Panc1 (cell line): Measurements from ENCODE around the gene STK39. TPM values are rescaled to one million over a fixed set of nuclear protein-coding genes. Genes with fewer than 3 reads are reported as not detected.

Experiments used
- ATAC-seq: fragments of 200-7000 bp; cut with Tn5 transposase; 2 replicates; pipeline ENCODE4 v1.9.1; 2020; ENCODE audit warnings: mild to moderate bottlenecking, moderate library complexity
- BruUV-seq: library from RNA; stranded (reverse); fragments of 400-500 nt; replicated peaks from 2 replicates; lab custom pipeline; 2021; lab: Mats Ljungman, UMichigan
- CTCF ChIA-PET: fragments of 300-600 bp; sonication (Branson Sonifier 250); formaldehyde crosslinking; loops from one replicate; lab custom pipeline; 2022; ENCODE audit warnings: antibody characterized with exemption; lab: Charles Lee
- POLR2A ChIA-PET: fragments of 300-600 bp; sonication (Branson Sonifier 250); formaldehyde crosslinking; loops from one replicate; lab custom pipeline; 2022; ENCODE audit warnings: antibody characterized with exemption; lab: Charles Lee
- DNase-seq: peaks from one replicate; pipeline ENCODE4 v3.0.0-alpha.2; 2010; ENCODE audit warnings: low read depth, low spot score
- H3K27ac ChIP-seq: 2 replicates; pipeline ENCODE4 v1.5.1; 2011; ENCODE audit warnings: mild to moderate bottlenecking, low read length, inconsistent platforms
- H3K27me3 ChIP-seq: fragments of 200-500 bp; sonication (Bioruptor generic); 2 replicates; pipeline ENCODE4 v1.6.0; 2014; ENCODE audit warnings: low read length, inconsistent platforms; ENCODE audit not compliant: control insufficient read depth, insufficient read depth
- H3K36me3 ChIP-seq: fragments of 200-500 bp; sonication (Bioruptor generic); 2 replicates; pipeline ENCODE4 v1.5.1; 2014; ENCODE audit warnings: inconsistent platforms, mild to moderate bottlenecking, low read length, moderate library complexity; ENCODE audit not compliant: control insufficient read depth, insufficient read depth
- H3K4me1 ChIP-seq: 2 replicates; pipeline ENCODE4 v1.5.1; 2011; ENCODE audit warnings: inconsistent platforms, mild to moderate bottlenecking, low read length, moderate library complexity; ENCODE audit not compliant: control insufficient read depth, insufficient read depth
- H3K4me3 ChIP-seq, 2 experiments: 2 replicates each; pipeline ENCODE4 v1.5.1; 2011 to 2012; ENCODE audit warnings: low read depth in 2 of 2, low read length in 2 of 2, mild to moderate bottlenecking in 2 of 2, inconsistent platforms in 1 of 2, moderate library complexity in 1 of 2
- H3K9me3 ChIP-seq: fragments of 200-500 bp; sonication (Bioruptor generic); 2 replicates; pipeline ENCODE4 v1.5.1; 2014; ENCODE audit warnings: low read depth, mild to moderate bottlenecking, inconsistent platforms, low read length, moderate library complexity; ENCODE audit not compliant: control insufficient read depth, insufficient read depth
- CTCF ChIP-seq: fragments of 450-650 bp; IDR thresholded peaks from 2 replicates; pipeline ENCODE4 v1.5.1; 2017; ENCODE audit warnings: mild to moderate bottlenecking
- POLR2AphosphoS5 ChIP-seq: IDR thresholded peaks from 2 replicates; pipeline ENCODE4 v1.6.1; 2012; ENCODE audit warnings: mild to moderate bottlenecking, low read depth, low read length, moderate library complexity
- REST ChIP-seq, 2 experiments: IDR thresholded peaks; 2 replicates each; pipeline ENCODE4 v1.6.1; 2011 to 2012; ENCODE audit warnings: low read depth in 2 of 2, control low read depth in 1 of 2, low read length in 1 of 2, mild to moderate bottlenecking in 1 of 2, moderate library complexity in 1 of 2; ENCODE audit not compliant: insufficient read depth in 1 of 2
- SIN3A ChIP-seq: IDR thresholded peaks from 2 replicates; pipeline ENCODE4 v1.6.1; 2012; ENCODE audit warnings: low read depth, mild to moderate bottlenecking, low read length, moderate library complexity, borderline replicate concordance; ENCODE audit not compliant: insufficient read depth
- TCF7L2 ChIP-seq: IDR thresholded peaks from 2 replicates; pipeline ENCODE4 v1.6.1; 2011; ENCODE audit warnings: mild to moderate bottlenecking, low read depth, low read length, inconsistent platforms
- in situ Hi-C: cut with HindIII; loops from 2 replicates; pipeline ENCODE4 v1.10.0; 2016; ENCODE audit warnings: low sequenced_read_pairs, low pct_unique_long_range_greater_than_20kb
- intact Hi-C: fragments of 100-400 bp; cut with micrococcal nuclease; formaldehyde crosslinking; loops from one replicate; pipeline ENCODE4 v1.10.0; 2022; ENCODE audit not compliant: unreplicated experiment
- total RNA-seq: library from RNA; stranded (reverse); gene quantifications from one replicate; pipeline ENCODE4 v1.2.1, GENCODE V29; 2021; ENCODE audit not compliant: unreplicated experiment

The STK39 gene
- total RNA-seq, 1 experiment from 2014 or later = 14.0 TPM

DNA sequence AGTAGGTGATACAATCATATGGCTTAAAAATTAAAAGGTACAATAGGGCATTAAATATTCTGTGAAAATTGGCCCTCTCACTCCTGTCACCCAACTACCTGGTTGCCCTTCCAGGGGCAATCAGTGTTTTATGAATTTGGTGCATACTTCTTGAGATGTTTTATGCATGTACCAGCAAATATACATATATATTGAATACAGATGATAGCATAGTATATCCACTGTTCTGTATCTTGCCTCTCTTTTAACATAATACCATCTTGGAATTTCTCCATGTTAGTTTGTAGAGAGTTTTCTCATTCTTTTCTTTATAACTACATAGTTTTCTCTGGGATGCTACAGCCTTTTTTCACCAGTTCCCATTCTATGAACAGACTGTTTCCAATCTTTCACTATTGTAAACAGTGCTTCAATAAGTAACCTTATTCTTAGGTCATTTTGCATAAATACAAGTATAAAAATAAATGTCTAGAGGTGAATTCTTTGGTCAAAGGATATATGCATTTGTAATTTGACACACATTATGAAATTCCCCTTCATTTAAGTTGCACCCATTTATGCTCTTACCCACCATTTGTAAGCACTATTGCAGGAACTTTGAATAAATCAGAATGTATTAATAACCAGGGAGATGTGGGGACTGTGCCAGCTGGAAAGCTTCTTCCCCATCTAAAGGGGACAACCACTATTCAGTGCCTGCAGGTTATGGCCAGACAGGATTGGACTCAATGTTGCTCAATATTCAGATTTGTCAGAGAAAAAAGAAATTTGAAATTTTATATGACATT, 225.4 kb downstream of the STK39 start:
- ATAC-seq (no peak), DNase-seq (no peak)
- ChIA-PET CTCF (no interaction called here), POLR2A (no interaction called here)
- no TSS peak for BruUV-seq
- Histone ChIP-seq H3K27me3 (no peaks in the 10 kb centered on the region), H3K27ac (no peak overlapping the region), H3K4me3 (no peak overlapping the region), H3K36me3 (no peaks in the 10 kb centered on the region), H3K4me1 (no peaks in the 10 kb centered on the region), H3K9me3 (no peaks in the 10 kb centered on the region)
- intact Hi-C loops (no loop called here), in situ Hi-C loops (no loop called here)
- no peak for TF ChIP-seq TCF7L2
- TF ChIP-seq REST (IDR thresholded peaks at IDR 0.05; ENCODE audit: insufficient read depth in 1 of 2, low read depth in 2 of 2, low read length in 1 of 2) = no peak
- TF ChIP-seq SIN3A = no peak
- no peak for TF ChIP-seq POLR2AphosphoS5
- no peak for TF ChIP-seq CTCF

GRCh38 chr2:168015274-168015953, 232.0 kb downstream of the STK39 start:
- BruUV-seq = no TSS peak
- POLR2A ChIA-PET = no interaction called here
- no peaks in the 10 kb centered on the region for H3K36me3 ChIP-seq
- TF ChIP-seq SIN3A (no peak), TCF7L2 (no peak), POLR2AphosphoS5 (no peak), CTCF (no peak), REST (IDR thresholded peaks at IDR 0.05; ENCODE audit: insufficient read depth in 1 of 2, low read depth in 2 of 2, low read length in 1 of 2) (no peak)
- no peak overlapping the region for H3K4me3 ChIP-seq
- H3K27ac ChIP-seq = no peak overlapping the region
- no peaks in the 10 kb centered on the region for H3K27me3 ChIP-seq
- no peak for DNase-seq
- H3K9me3 ChIP-seq = no peaks in the 10 kb centered on the region
- ATAC-seq = no peak
- in situ Hi-C loops (no loop called here), intact Hi-C loops (no loop called here)
- CTCF ChIA-PET = no interaction called here
- H3K4me1 ChIP-seq = no peaks in the 10 kb centered on the region
